Neutrophil (primary cell): ENCODE results near the gene NBEAL2.

Experiments
- H3K27ac ChIP-seq: fragments of 200-600 bp; sonication (generic); 2 replicates; pipeline ENCODE4 v1.5.1; 2016; ENCODE audit warnings: mild to moderate bottlenecking, moderate library complexity
- H3K27me3 ChIP-seq: fragments of 200-600 bp; sonication (generic); 2 replicates; pipeline ENCODE4 v1.6.0; 2016; ENCODE audit warnings: mild to moderate bottlenecking
- H3K36me3 ChIP-seq: fragments of 200-600 bp; sonication (generic); 2 replicates; pipeline ENCODE4 v1.5.1; 2017
- H3K4me1 ChIP-seq, 2 experiments: fragments of 200-600 bp in 1 of 2; sonication (generic) in 1 of 2; 1 replicate in 1 of 2; 2 replicates in 1 of 2; pipeline versions ENCODE4 v1.5.1 to v1.6.1; 2013 to 2016; ENCODE audit warnings: low read depth in 1 of 2, low read length in 1 of 2, mild to moderate bottlenecking in 1 of 2, moderate library complexity in 1 of 2; ENCODE audit not compliant: control insufficient read depth in 1 of 2, insufficient read depth in 1 of 2
- H3K4me3 ChIP-seq, 2 experiments: fragments of 200-600 bp in 1 of 2; sonication (generic) in 1 of 2; 1 replicate in 1 of 2; 2 replicates in 1 of 2; pipeline ENCODE4 v1.5.1; 2013 to 2016; ENCODE audit warnings: low read depth in 1 of 2, low read length in 1 of 2, mild to moderate bottlenecking in 1 of 2, moderate library complexity in 1 of 2
- H3K9me3 ChIP-seq: fragments of 200-600 bp; sonication (generic); 2 replicates; pipeline ENCODE4 v1.5.1; 2016
- CTCF ChIP-seq: fragments of 200-600 bp; sonication (generic); IDR thresholded peaks from 2 replicates; pipeline ENCODE4 v1.5.1; 2016; ENCODE audit warnings: antibody characterized with exemption

Gene NBEAL2

GRCh38 chr3:46987319-46987742, 7.9 kb downstream of the NBEAL2 start:
- TF ChIP-seq CTCF: no peak
- H3K27me3 ChIP-seq: no peaks in the 10 kb centered on the region
- H3K4me1 ChIP-seq: peaks cover 96 to 98% of the 10 kb centered on the region in 2 experiments
- peak overlapping the region; percentile 98 for H3K27ac ChIP-seq
- H3K9me3 ChIP-seq: no peaks in the 10 kb centered on the region
- peaks cover 41% of the 10 kb centered on the region for H3K36me3 ChIP-seq
- H3K4me3 ChIP-seq: peak overlapping the region; percentile 86 to 95

GRCh38 chr3:46987743-46988401, 8.4 kb downstream of the NBEAL2 start:
- peak overlapping the region; percentile 86 to 95 for H3K4me3 ChIP-seq
- H3K9me3 ChIP-seq: no peaks in the 10 kb centered on the region
- peaks cover 47% of the 10 kb centered on the region for H3K36me3 ChIP-seq
- peaks cover 96 to 98% of the 10 kb centered on the region in 2 experiments for H3K4me1 ChIP-seq
- peak; percentile 44 for TF ChIP-seq CTCF
- peak overlapping the region; percentile 98 for H3K27ac ChIP-seq
- H3K27me3 ChIP-seq: no peaks in the 10 kb centered on the region

- Histone ChIP-seq H3K9me3 (no peaks in the 10 kb centered on the region), H3K4me3 (peak overlapping the region; percentile 86 to 95), H3K36me3 (peaks cover 54% of the 10 kb centered on the region), H3K4me1 (peaks cover 95 to 98% of the 10 kb centered on the region in 2 experiments), H3K27ac (peak overlapping the region; percentile 98), H3K27me3 (no peaks in the 10 kb centered on the region)
- TF ChIP-seq CTCF: no peak
Measured at GRCh38 chr3:46988616-46989015, 9.2 kb downstream of the NBEAL2 start.

- TF ChIP-seq CTCF: no peak
- Histone ChIP-seq H3K27me3 (no peaks in the 10 kb centered on the region), H3K4me3 (peak overlapping the region; percentile 86 to 95), H3K36me3 (peaks cover 61% of the 10 kb centered on the region), H3K9me3 (no peaks in the 10 kb centered on the region), H3K27ac (peak overlapping the region; percentile 98), H3K4me1 (peaks cover 93 to 95% of the 10 kb centered on the region in 2 experiments)
Measured at GRCh38 chr3:46989146-46989810, 9.8 kb downstream of the NBEAL2 start.

GRCh38 chr3:46990573-46991374, 11.3 kb downstream of the NBEAL2 start:
- TF ChIP-seq CTCF: no peak
- H3K4me3 ChIP-seq: peak overlapping the region; percentile 86 to 95
- H3K27me3 ChIP-seq: no peaks in the 10 kb centered on the region
- peaks cover 78 to 80% of the 10 kb centered on the region in 2 experiments for H3K4me1 ChIP-seq
- no peaks in the 10 kb centered on the region for H3K9me3 ChIP-seq
- H3K36me3 ChIP-seq: peaks cover 70% of the 10 kb centered on the region
- H3K27ac ChIP-seq: peak overlapping the region; percentile 98
